Glutamatergic neuron (in vitro differentiated cells): ENCODE results near the gene MGMT. TPM values are rescaled to one million over a fixed set of nuclear protein-coding genes. Genes with fewer than 3 reads are reported as not detected.

Experiments used
- DNase-seq: peaks from one replicate; pipeline ENCODE4 v3.0.0; 2022
- H3K27ac Mint-ChIP-seq: one replicate; pipeline ENCODE4 v1.8.0; 2020; ENCODE audit warnings: mild to moderate bottlenecking, mixed read lengths, inconsistent platforms; ENCODE audit not compliant: unreplicated experiment
- H3K27me3 Mint-ChIP-seq: one replicate; pipeline ENCODE4 v1.8.0; 2020; ENCODE audit warnings: mild to moderate bottlenecking, moderate library complexity, mixed read lengths, inconsistent platforms; ENCODE audit not compliant: unreplicated experiment
- H3K36me3 Mint-ChIP-seq: one replicate; pipeline ENCODE4 v1.8.0; 2020; ENCODE audit warnings: mild to moderate bottlenecking, mixed read lengths, inconsistent platforms; ENCODE audit not compliant: unreplicated experiment
- H3K4me1 Mint-ChIP-seq: one replicate; pipeline ENCODE4 v1.8.0; 2020; ENCODE audit warnings: mild to moderate bottlenecking, low read depth, mixed read lengths, inconsistent platforms; ENCODE audit not compliant: unreplicated experiment
- H3K4me3 Mint-ChIP-seq: one replicate; pipeline ENCODE4 v1.8.0; 2020; ENCODE audit warnings: mild to moderate bottlenecking, mixed read lengths, inconsistent platforms; ENCODE audit not compliant: unreplicated experiment
- H3K9me3 Mint-ChIP-seq: one replicate; pipeline ENCODE4 v1.8.0; 2020; ENCODE audit warnings: mild to moderate bottlenecking, moderate library complexity, mixed read lengths, inconsistent platforms; ENCODE audit not compliant: unreplicated experiment
- CTCF ChIP-seq: fragments of 200-600 bp; sonication (generic); IDR thresholded peaks from one replicate; pipeline ENCODE4 v1.5.0; 2021; ENCODE audit not compliant: partially characterized antibody, unreplicated experiment
- total RNA-seq: library from RNA; stranded (reverse); fragmentation: NEBNext Ultra II Directional; extraction: Animal tissue kit (Norgen Biotek cat#: 25700); gene quantifications from one replicate; pipeline ENCODE4 v1.2.1, GENCODE V29; 2021; ENCODE audit not compliant: unreplicated experiment

The MGMT gene
- total RNA-seq, 1 donor from 2014 or later, result 15.9 TPM

GRCh38 chr10:129486805-129487204 is 19.8 kb downstream of the MGMT start:
- Mint-ChIP-seq H3K36me3 (peaks cover 25% of the 10 kb centered on the region), H3K4me1 (no peaks in the 10 kb centered on the region), H3K27ac (no peak overlapping the region), H3K27me3 (peaks cover 2% of the 10 kb centered on the region), H3K9me3 (peaks cover 8% of the 10 kb centered on the region), H3K4me3 (no peak overlapping the region)
- no peak for TF ChIP-seq CTCF
- DNase-seq, result no peak

GRCh38 chr10:129491123-129491734 is 24.2 kb downstream of the MGMT start:
- H3K9me3 Mint-ChIP-seq, result peaks cover 4% of the 10 kb centered on the region
- H3K4me1 Mint-ChIP-seq, result no peaks in the 10 kb centered on the region
- H3K27me3 Mint-ChIP-seq, result peaks cover 2% of the 10 kb centered on the region

GRCh38 chr10:129494176-129494575 is 27.1 kb downstream of the MGMT start:
- Mint-ChIP-seq H3K4me3 (no peak overlapping the region), H3K9me3 (peaks cover 6% of the 10 kb centered on the region), H3K36me3 (peaks cover 27% of the 10 kb centered on the region), H3K27me3 (peaks cover 3% of the 10 kb centered on the region), H3K4me1 (no peaks in the 10 kb centered on the region), H3K27ac (no peak overlapping the region)
- TF ChIP-seq CTCF, result no peak
- no peak for DNase-seq

More at GRCh38 chr10:129491123-129491734, 24.2 kb downstream of the MGMT start:
- Mint-ChIP-seq H3K27ac (no peak overlapping the region), H3K4me3 (no peak overlapping the region), H3K36me3 (peaks cover 16% of the 10 kb centered on the region)
- TF ChIP-seq CTCF, result no peak
- no peak for DNase-seq

- Mint-ChIP-seq H3K4me1 (no peaks in the 10 kb centered on the region), H3K9me3 (peaks cover 6% of the 10 kb centered on the region), H3K36me3 (peaks cover 27% of the 10 kb centered on the region), H3K27ac (no peak overlapping the region), H3K27me3 (peaks cover 3% of the 10 kb centered on the region), H3K4me3 (no peak overlapping the region)
- no peak for DNase-seq
- TF ChIP-seq CTCF, result no peak
Measured at GRCh38 chr10:129494740-129495139, 27.7 kb downstream of the MGMT start.

- Mint-ChIP-seq H3K36me3 (peaks cover 27% of the 10 kb centered on the region), H3K4me1 (no peaks in the 10 kb centered on the region), H3K9me3 (peaks cover 6% of the 10 kb centered on the region), H3K27ac (no peak overlapping the region), H3K4me3 (no peak overlapping the region), H3K27me3 (peaks cover 3% of the 10 kb centered on the region)
- DNase-seq, result no peak
- TF ChIP-seq CTCF, result no peak
Measured at GRCh38 chr10:129495256-129495655, 28.2 kb downstream of the MGMT start.
